SK-N-SH (cell line): ENCODE results near the gene RHOBTB3. TPM values are rescaled to one million over a fixed set of nuclear protein-coding genes. Genes with fewer than 3 reads are reported as not detected.

Experiments
- CTCF ChIA-PET: fragments of 300-600, 350-600 bp; formaldehyde crosslinking; extraction: SDS; loops from one replicate; lab custom pipeline; 2021; lab: Yijun Ruan, JAX
- POLR2A ChIA-PET: fragments of 350-600 bp; sonication (Branson Sonifier 250); formaldehyde crosslinking; extraction: SDS; loops from one replicate; lab custom pipeline; 2020; ENCODE audit warnings: antibody characterized with exemption, inconsistent platforms; lab: Yijun Ruan, JAX
- DNase-seq: peaks from one replicate; pipeline ENCODE4 v3.0.0; 2012
- H2AFZ ChIP-seq: fragments of 200-600 bp; sonication (generic); 2 replicates; pipeline ENCODE4 v1.8.1; 2016; ENCODE audit warnings: antibody characterized with exemption, mild to moderate bottlenecking, low read depth
- H3F3A ChIP-seq: fragments of 200-600 bp; sonication (generic); replicated peaks from 2 replicates; pipeline ENCODE3; 2016; ENCODE audit warnings: antibody characterized with exemption, mild to moderate bottlenecking; ENCODE audit not compliant: insufficient read depth
- H3K27ac ChIP-seq, 2 experiments: fragments of 200-500 bp in 1 of 2; fragments of 200-600 bp in 1 of 2; sonication (Bioruptor generic) in 1 of 2; sonication (generic), shearing (Covaris generic) in 1 of 2; 2 replicates each; pipeline versions ENCODE4 v1.5.1 to v1.6.1; 2014 to 2016; ENCODE audit warnings: low read depth in 2 of 2, inconsistent platforms in 1 of 2, low read length in 1 of 2, mild to moderate bottlenecking in 1 of 2, mixed read lengths in 1 of 2
- H3K27me3 ChIP-seq: fragments of 200-600 bp; sonication (generic), shearing (Covaris generic); 2 replicates; pipeline ENCODE4 v1.6.1; 2016; ENCODE audit warnings: mixed run types; ENCODE audit not compliant: insufficient read depth
- H3K36me3 ChIP-seq, 2 experiments: fragments of 200-500 bp in 1 of 2; fragments of 200-600 bp in 1 of 2; sonication (Bioruptor generic) in 1 of 2; sonication (generic) in 1 of 2; replicated peaks in 1 of 2; 2 replicates each; pipeline versions ENCODE3 to v1.5.1; 2014 to 2016; ENCODE audit warnings: low read length in 1 of 2, mild to moderate bottlenecking in 1 of 2; ENCODE audit not compliant: insufficient read depth in 2 of 2, control insufficient read depth in 1 of 2
- H3K4me1 ChIP-seq, 2 experiments: fragments of 200-500 bp in 1 of 2; fragments of 200-600 bp in 1 of 2; sonication (Bioruptor generic) in 1 of 2; sonication (generic), shearing (Covaris generic) in 1 of 2; 2 replicates each; pipeline versions ENCODE4 v1.5.1 to v1.6.1; 2014 to 2016; ENCODE audit warnings: low read depth in 1 of 2, low read length in 1 of 2, mixed run types in 1 of 2; ENCODE audit not compliant: insufficient read depth in 2 of 2, control insufficient read depth in 1 of 2
- H3K4me2 ChIP-seq: fragments of 200-600 bp; sonication (generic), shearing (Covaris generic); 2 replicates; pipeline ENCODE4 v1.6.1; 2017; ENCODE audit warnings: mixed run types
- H3K4me3 ChIP-seq, 2 experiments: fragments of 200-500 bp in 1 of 2; fragments of 200-600 bp in 1 of 2; sonication (Bioruptor generic) in 1 of 2; sonication (generic), shearing (Covaris generic) in 1 of 2; 2 replicates each; pipeline versions ENCODE4 v1.5.1 to v1.8.1; 2014 to 2016; ENCODE audit warnings: low read depth in 2 of 2, inconsistent platforms in 1 of 2, low read length in 1 of 2, mild to moderate bottlenecking in 1 of 2, mixed read lengths in 1 of 2, moderate library complexity in 1 of 2
- H3K79me2 ChIP-seq: fragments of 200-600 bp; sonication (generic); 2 replicates; pipeline ENCODE4 v1.8.1; 2017; ENCODE audit warnings: mild to moderate bottlenecking; ENCODE audit not compliant: insufficient read depth
- H3K9ac ChIP-seq: fragments of 200-600 bp; sonication (generic); 2 replicates; pipeline ENCODE4 v1.6.1; 2017; ENCODE audit warnings: mixed run types
- H3K9me2 ChIP-seq: fragments of 200-600 bp; sonication (generic); 2 replicates; pipeline ENCODE4 v1.6.1; 2017; ENCODE audit warnings: mixed run types
- H3K9me3 ChIP-seq: fragments of 200-600 bp; sonication (generic); 2 replicates; pipeline ENCODE4 v1.6.1; 2017; ENCODE audit warnings: mixed run types, mild to moderate bottlenecking, moderate library complexity
- H4K20me1 ChIP-seq: fragments of 200-600 bp; sonication (generic); 2 replicates; pipeline ENCODE4 v1.6.1; 2017; ENCODE audit warnings: mild to moderate bottlenecking, mixed run types; ENCODE audit not compliant: insufficient read depth
- FOXM1 ChIP-seq: IDR thresholded peaks from 2 replicates; pipeline ENCODE4 v1.4.0; 2012; ENCODE audit warnings: low read depth, mild to moderate bottlenecking
- MEF2A ChIP-seq: IDR thresholded peaks from 2 replicates; pipeline ENCODE4 v1.4.0; 2012; ENCODE audit warnings: low read depth, borderline replicate concordance
- NFIC ChIP-seq: IDR thresholded peaks from 2 replicates; pipeline ENCODE4 v1.4.0; 2012; ENCODE audit warnings: borderline replicate concordance
- PBX3 ChIP-seq: IDR thresholded peaks from 2 replicates; pipeline ENCODE4; 2012
- RAD21 ChIP-seq: IDR thresholded peaks from 2 replicates; pipeline ENCODE4 v1.6.1; 2012; ENCODE audit warnings: mild to moderate bottlenecking, low read length
- RCOR1 ChIP-seq: fragments of 150-350 bp; IDR thresholded peaks from 2 replicates; pipeline ENCODE4 v1.6.1; 2017; ENCODE audit warnings: antibody characterized with exemption, low read length
- RXRA ChIP-seq: IDR thresholded peaks from 2 replicates; pipeline ENCODE4 v1.4.0; 2012; ENCODE audit warnings: low read depth, mild to moderate bottlenecking, borderline replicate concordance
- USF1 ChIP-seq: IDR thresholded peaks from 2 replicates; pipeline ENCODE4 v1.4.0; 2012; ENCODE audit warnings: low read depth, borderline replicate concordance
- USF2 ChIP-seq: fragments of 150-350 bp; IDR thresholded peaks from 2 replicates; pipeline ENCODE4 v1.6.1; 2017; ENCODE audit warnings: antibody characterized with exemption, low read length, low read depth, borderline replicate concordance
- ZBTB33 ChIP-seq: IDR thresholded peaks from 2 replicates; pipeline ENCODE4 v1.4.0; 2012; ENCODE audit warnings: low read depth, borderline replicate concordance
- WGBS: methylation state at CpG from one replicate; pipeline ENCODE4 v1.1.6; 2017; ENCODE audit warnings: low lambda C conversion rate; 5-methylcytosine and 5-hydroxymethylcytosine counted together
- polyA plus RNA-seq, 3 experiments: library from polyadenylated mRNA; depleted of rRNA; stranded (reverse); fragments of >200 nt; gene quantifications; 2 replicates each; pipeline ENCODE4 v1.2.3, GENCODE V29; 2012

RHOBTB3 gene
- polyA plus RNA-seq, 1 of the 3 experiments (the other 2 are of a cell fraction): 59.3 TPM

GRCh38 chr5:95808686-95809413 is 77.7 kb downstream of the RHOBTB3 start (continued):
- no peak for TF ChIP-seq ZBTB33
- no peak for TF ChIP-seq PBX3
- TF ChIP-seq RCOR1: no peak
- no peak for TF ChIP-seq MEF2A
- TF ChIP-seq RAD21: no peak
- TF ChIP-seq NFIC: no peak

GRCh38 chr5:95809414-95809960 is 78.4 kb downstream of the RHOBTB3 start:
- Histone ChIP-seq H3K27ac (no peak overlapping the region), H3K4me3 (no peak overlapping the region), H3K4me2 (no peak overlapping the region), H3K9me2 (no peaks in the 10 kb centered on the region), H3K36me3 (peaks cover 0 to 2% of the 10 kb centered on the region in 2 experiments), H3K4me1 (peaks cover 8 to 18% of the 10 kb centered on the region in 2 experiments; a peak in 3 of 4 replicates), H3K79me2 (no peaks in the 10 kb centered on the region), H3K9me3 (no peaks in the 10 kb centered on the region), H4K20me1 (no peaks in the 10 kb centered on the region), H3F3A (no peaks in the 10 kb centered on the region), H3K27me3 (no peaks in the 10 kb centered on the region), H2AFZ (no peak overlapping the region), H3K9ac (no peak overlapping the region)
- POLR2A ChIA-PET: no interaction called here
- CTCF ChIA-PET: interaction anchor here (1.0 to 2.8 kb wide), 3 partner anchors 22 to 145 kb away, joined by 3 to 17 read pairs (median 4); no protein-coding TSS in a partner anchor
- TF ChIP-seq USF1: no peak
- TF ChIP-seq RXRA: no peak
- no peak for TF ChIP-seq FOXM1
- no peak for TF ChIP-seq USF2
- WGBS: 76% methylated on average over 2 of the region's 2 CpGs
- no peak for DNase-seq
